Hepatocyte (in vitro differentiated cells): ENCODE results near the gene CHST15.

ENCODE experiments used
- EZH2 ChIP-seq: fragments of 200-600 bp; sonication (generic); IDR thresholded peaks from 2 replicates; pipeline ENCODE4 v1.6.1; 2016; ENCODE audit warnings: antibody characterized with exemption, mild to moderate bottlenecking, borderline replicate concordance
- TF ChIP-seq, protein P1 (sequence below): fragments of 200-600 bp; sonication (generic); IDR thresholded peaks from 2 replicates; pipeline ENCODE4 v1.5.1; 2016; ENCODE audit warnings: antibody characterized with exemption, mild to moderate bottlenecking; ENCODE audit not compliant: poor library complexity

DNA sequence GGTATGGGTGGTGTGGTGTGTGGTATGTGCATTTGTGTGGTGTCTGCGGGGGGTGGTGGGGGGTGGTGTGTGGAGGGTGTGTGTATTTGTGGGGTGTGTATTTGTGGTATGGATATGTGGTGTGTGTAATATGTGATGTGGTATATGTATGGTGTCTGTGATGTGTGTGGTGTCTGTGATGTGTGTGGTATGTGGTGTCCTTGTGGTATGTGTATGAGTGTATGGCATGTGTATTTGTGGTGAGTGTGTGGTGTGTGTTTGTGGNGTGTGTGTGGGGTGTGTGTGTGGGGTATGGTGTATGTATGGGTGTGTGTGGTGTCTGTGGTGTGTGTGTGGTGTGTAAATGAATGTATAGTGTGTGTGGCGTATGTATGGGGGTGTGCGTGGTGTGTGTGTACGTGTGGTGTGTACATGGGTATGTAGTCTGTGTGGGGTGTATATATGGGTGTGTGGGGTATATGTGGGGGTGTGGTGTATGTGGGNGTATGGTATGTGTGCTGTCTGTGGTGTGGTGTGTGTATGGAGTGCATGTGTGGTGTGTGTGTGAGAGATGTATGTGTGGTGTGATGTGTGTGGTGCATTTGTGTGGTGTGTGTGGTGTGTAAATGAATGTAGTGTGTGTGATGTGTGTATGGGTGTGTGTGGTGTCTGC is 27.1 kb upstream of the CHST15 start:
- TF ChIP-seq EZH2 = no peak
- TF ChIP-seq, protein P1, sequence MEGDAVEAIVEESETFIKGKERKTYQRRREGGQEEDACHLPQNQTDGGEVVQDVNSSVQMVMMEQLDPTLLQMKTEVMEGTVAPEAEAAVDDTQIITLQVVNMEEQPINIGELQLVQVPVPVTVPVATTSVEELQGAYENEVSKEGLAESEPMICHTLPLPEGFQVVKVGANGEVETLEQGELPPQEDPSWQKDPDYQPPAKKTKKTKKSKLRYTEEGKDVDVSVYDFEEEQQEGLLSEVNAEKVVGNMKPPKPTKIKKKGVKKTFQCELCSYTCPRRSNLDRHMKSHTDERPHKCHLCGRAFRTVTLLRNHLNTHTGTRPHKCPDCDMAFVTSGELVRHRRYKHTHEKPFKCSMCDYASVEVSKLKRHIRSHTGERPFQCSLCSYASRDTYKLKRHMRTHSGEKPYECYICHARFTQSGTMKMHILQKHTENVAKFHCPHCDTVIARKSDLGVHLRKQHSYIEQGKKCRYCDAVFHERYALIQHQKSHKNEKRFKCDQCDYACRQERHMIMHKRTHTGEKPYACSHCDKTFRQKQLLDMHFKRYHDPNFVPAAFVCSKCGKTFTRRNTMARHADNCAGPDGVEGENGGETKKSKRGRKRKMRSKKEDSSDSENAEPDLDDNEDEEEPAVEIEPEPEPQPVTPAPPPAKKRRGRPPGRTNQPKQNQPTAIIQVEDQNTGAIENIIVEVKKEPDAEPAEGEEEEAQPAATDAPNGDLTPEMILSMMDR = no peak
